ENCODE results near the gene SLF1.

The SLF1 gene

GRCh38 chr5:94613583-94613982, 4.9 kb upstream of the SLF1 start:
- Histone ChIP-seq H3K4me3 (ENCODE audit: low read depth, low read length) (no peak overlapping the region), H3K36me3 (no peaks in the 10 kb centered on the region), H3K9me3 (no peaks in the 10 kb centered on the region), H3K27me3 (no peaks in the 10 kb centered on the region), H3K4me1 (no peaks in the 10 kb centered on the region; the same call in 1 of the 2 replicates)
- TF ChIP-seq CTCF (IDR thresholded peaks at IDR 0.05; ENCODE audit: low read depth, low read length): peak; percentile 57
- DNase-seq: peak; percentile 18

DNA sequence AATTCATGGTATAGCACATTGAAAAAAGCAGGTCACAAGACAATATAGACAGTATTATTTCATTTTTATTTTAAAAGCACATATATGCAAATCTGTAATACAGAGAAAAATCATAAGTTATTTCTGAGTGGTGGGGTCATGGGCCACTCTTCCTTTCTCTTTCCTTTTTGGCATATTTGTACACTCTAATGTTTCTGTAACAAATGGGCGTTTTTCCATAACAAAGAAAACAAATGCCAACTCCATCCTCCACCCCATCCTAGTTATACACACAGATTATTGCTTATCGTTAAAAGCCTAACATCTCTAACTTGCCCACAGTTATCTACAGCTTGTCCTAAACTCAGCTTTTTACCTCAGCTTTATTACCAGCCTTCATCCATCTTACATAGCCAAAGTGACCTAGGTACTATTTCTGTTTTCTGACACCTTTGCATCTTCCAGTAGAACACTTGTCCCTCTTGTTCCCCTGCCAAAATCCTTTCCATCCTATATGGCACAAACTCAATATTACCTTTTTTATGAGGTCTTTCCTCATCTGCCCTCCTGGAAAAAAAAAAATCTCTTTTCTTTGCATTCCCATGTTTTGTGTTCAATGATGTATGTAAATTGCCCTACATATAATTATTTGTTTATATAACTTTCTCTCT, 4.2 kb upstream of the SLF1 start:
- no peak overlapping the region for H3K4me3 ChIP-seq (ENCODE audit: low read depth, low read length)
- no peaks in the 10 kb centered on the region for H3K9me3 ChIP-seq
- H3K4me1 ChIP-seq: no peaks in the 10 kb centered on the region; the same call in 1 of the 2 replicates
- H3K27me3 ChIP-seq: no peaks in the 10 kb centered on the region
- no peaks in the 10 kb centered on the region for H3K36me3 ChIP-seq
- no peak for DNase-seq
- no peak for TF ChIP-seq CTCF (IDR thresholded peaks at IDR 0.05; ENCODE audit: low read depth, low read length)

- no peak for TF ChIP-seq CTCF (IDR thresholded peaks at IDR 0.05; ENCODE audit: low read depth, low read length)
- H3K36me3 ChIP-seq: no peaks in the 10 kb centered on the region
- DNase-seq: no peak
- no peaks in the 10 kb centered on the region for H3K9me3 ChIP-seq
- no peak overlapping the region for H3K4me3 ChIP-seq (ENCODE audit: low read depth, low read length)
- H3K27me3 ChIP-seq: no peaks in the 10 kb centered on the region
- H3K4me1 ChIP-seq: no peaks in the 10 kb centered on the region; the same call in 1 of the 2 replicates
These were observed 2.6 kb upstream of the SLF1 start for GRCh38 chr5:94615862-94616261.

DNA sequence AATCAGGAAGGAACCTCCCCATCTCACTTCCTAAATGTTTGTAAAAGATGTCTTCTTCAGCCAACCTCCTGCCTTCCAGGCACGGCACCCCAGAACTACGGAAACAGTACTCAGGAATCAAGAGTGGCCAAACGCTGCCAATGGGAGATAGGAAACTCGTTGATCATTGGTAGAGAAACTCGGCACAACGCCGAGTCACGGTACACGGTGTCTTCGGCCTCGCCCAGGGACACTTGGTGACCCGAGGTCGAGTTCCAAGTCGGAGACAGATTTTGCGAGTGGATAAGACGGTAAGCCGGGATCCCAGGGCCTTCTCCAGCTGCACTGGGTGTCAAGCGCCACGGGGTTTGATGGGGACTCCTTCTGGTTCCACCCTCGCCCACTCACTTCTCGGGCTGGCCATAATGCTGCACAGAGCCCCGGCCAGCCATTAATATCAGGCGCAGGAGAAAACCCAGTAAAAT, 408 bp upstream of the SLF1 start:
- H3K36me3 ChIP-seq: no peaks in the 10 kb centered on the region
- no peaks in the 10 kb centered on the region for H3K9me3 ChIP-seq
- H3K4me1 ChIP-seq: no peaks in the 10 kb centered on the region; the same call in 1 of the 2 replicates
- peak overlapping the region; percentile 94 for H3K4me3 ChIP-seq (ENCODE audit: low read depth, low read length)
- peak; percentile 35 for DNase-seq
- TF ChIP-seq CTCF (IDR thresholded peaks at IDR 0.05; ENCODE audit: low read depth, low read length): no peak
- no peaks in the 10 kb centered on the region for H3K27me3 ChIP-seq

GRCh38 chr5:94620256-94620655, 1.8 kb downstream of the SLF1 start:
- H3K4me1 ChIP-seq: no peaks in the 10 kb centered on the region; the same call in 1 of the 2 replicates
- H3K4me3 ChIP-seq (ENCODE audit: low read depth, low read length): no peak overlapping the region
- H3K9me3 ChIP-seq: no peaks in the 10 kb centered on the region

More at GRCh38 chr5:94620256-94620655, 1.8 kb downstream of the SLF1 start:
- no peaks in the 10 kb centered on the region for H3K36me3 ChIP-seq
- DNase-seq: no peak
- no peaks in the 10 kb centered on the region for H3K27me3 ChIP-seq
- no peak for TF ChIP-seq CTCF (IDR thresholded peaks at IDR 0.05; ENCODE audit: low read depth, low read length)
